ENCODE data around the gene TRIP10.
"Not testable (repeated sequence)": the region's sequence is repeated elsewhere in the genome, so short reads cannot be mapped to it uniquely, and the experiment has no call there.

Gene TRIP10

DNA sequence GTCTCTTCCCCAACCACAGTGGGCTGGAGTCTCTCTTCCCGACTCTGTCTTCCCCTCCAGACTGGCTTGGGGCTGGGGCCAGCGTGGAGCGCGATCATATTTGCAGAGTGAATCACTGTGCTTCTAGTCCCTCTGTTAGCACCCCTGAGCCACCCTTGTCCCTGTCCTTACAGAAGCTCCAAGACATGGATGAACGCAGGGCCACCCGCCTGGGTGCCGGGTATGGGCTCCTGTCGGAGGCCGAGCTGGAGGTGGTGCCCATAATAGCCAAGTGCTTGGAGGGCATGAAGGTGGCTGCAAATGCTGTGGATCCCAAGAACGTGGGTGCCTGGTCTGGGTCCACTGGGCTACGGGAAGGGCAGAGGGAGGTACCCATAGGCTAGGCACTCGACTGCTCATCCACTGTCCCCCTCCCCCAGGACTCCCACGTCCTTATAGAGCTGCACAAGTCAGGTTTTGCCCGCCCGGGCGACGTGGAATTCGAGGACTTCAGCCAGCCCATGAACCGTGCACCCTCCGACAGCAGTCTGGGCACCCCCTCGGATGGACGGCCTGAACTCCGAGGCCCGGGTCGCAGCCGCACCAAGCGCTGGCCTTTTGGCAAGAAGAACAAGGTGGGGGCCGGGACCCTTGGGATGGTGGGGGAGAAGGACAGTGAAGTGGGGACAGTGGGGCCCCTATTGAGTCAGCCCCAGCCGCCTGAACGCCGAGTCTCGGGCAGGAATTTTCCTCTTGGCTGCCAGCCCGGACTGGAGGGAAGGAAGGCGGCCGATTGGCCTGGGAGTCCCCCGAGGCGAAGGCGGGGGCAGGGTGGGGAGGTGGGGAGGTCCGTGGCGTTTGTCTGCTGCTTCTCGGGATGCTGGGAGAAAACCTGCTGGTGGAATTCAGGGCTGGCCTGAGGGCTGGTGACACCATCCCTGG, 5.2 kb downstream of the TRIP10 start:
- DNase-seq, result no peak

DNA sequence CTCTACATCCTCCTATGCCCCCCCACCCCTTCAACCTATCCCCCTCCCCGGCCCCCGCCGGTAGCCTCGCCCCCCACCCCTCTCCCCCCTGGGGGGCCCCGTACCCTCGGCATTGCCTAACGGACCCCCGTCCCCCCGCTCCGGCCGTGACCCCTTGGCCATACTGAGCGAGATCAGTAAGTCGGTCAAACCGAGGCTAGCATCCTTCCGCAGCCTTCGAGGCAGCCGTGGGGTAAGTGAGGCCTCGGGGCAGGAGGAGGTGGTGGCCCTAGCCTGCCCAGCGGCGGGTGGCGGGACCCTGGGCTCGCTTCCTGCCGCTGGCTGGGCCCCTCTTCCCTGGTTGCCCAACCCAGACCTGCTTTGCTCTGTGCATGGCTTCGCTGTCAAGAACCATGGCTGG, 6.5 kb downstream of the TRIP10 start:
- no peak for DNase-seq

- not testable (repeated sequence) for DNase-seq
Measured at GRCh38 chr19:6748543-6748942, 9.1 kb downstream of the TRIP10 start.

DNA sequence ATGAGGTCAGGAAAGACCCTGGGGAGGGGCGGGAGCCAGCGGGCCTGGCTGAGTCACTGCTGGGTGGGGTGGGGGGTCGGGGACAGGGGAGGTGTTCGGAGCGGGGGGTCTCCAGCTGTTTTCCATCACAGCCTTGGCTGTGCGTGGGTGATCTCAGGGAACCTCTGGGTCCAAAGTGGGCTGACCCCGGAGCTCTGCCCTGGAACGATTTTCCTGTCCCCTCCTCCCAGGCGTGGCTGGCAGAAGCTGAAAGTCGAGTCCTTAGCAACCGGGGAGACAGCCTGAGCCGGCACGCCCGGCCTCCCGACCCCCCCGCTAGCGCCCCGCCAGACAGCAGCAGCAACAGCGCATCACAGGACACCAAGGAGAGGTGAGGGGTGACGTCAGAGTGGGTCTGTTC, 10.6 kb downstream of the TRIP10 start:
- DNase-seq, result no peak

DNA sequence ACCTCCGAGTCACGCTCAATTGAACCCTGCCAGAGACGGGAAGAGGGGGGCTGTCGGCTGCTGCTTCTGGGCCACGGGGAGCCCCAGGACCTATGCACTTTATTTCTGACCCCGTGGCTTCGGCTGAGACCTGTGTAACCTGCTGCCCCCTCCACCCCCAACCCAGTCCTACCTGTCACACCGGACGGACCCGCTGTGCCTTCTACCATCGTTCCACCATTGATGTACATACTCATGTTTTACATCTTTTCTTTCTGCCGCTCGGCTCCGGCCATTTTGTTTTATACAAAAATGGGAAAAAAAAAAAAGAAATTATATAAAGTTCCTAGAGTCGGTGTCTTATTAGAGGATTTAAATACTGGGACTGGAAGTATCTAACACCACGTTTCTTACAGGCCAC, 11.7 kb downstream of the TRIP10 start:
- DNase-seq, result no peak

DNA sequence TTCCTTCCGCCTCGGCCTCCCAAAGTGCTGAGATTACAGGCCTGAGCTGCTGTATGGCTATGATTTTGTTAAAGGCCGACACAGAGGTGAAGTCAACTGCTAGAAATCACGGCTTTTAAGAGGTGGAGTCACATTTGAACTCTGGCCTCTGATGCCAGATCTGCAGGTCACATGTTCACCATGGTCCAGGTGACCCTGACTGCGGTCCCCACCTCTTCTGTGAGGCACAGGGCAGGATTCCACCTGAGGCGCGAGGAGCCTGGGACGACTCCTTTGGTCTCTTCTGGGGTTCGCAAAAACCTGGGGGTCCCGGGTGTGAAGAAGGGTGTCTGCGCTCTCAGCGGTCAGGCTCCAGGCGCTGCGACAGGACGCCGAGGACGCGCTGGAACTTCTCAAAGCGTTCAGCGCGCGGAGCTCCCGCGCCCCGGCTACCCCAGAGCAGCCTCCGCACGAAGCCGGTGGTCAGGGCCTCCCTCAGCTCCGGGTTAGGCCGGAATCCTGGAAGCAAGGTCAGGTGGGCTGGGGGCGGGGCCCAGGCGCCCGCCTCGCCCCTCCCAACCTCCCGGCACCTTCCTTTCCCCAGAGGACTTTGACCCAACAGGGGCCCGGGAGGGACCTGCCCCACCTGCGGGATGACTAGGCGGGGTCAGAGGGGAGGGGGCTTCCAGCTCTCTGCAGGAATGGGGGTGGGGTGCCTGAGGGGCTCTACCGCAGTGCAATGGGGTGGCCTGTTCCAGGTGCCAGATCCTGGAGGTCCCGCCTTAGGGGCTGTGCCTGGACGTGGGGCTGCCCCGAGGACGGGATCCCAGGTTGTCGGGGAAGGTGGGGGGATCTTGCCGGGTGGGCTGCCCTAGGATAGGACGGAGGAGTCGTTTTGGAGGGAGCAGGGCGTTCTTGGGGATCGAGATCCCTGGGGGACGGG, 13.0 kb downstream of the TRIP10 start:
- no peak for DNase-seq

- peak; percentile 59 for DNase-seq
Measured at GRCh38 chr19:6753178-6754031, 13.9 kb downstream of the TRIP10 start.

GRCh38 chr19:6754136-6754535, 14.7 kb downstream of the TRIP10 start:
- DNase-seq, result no peak

DNA sequence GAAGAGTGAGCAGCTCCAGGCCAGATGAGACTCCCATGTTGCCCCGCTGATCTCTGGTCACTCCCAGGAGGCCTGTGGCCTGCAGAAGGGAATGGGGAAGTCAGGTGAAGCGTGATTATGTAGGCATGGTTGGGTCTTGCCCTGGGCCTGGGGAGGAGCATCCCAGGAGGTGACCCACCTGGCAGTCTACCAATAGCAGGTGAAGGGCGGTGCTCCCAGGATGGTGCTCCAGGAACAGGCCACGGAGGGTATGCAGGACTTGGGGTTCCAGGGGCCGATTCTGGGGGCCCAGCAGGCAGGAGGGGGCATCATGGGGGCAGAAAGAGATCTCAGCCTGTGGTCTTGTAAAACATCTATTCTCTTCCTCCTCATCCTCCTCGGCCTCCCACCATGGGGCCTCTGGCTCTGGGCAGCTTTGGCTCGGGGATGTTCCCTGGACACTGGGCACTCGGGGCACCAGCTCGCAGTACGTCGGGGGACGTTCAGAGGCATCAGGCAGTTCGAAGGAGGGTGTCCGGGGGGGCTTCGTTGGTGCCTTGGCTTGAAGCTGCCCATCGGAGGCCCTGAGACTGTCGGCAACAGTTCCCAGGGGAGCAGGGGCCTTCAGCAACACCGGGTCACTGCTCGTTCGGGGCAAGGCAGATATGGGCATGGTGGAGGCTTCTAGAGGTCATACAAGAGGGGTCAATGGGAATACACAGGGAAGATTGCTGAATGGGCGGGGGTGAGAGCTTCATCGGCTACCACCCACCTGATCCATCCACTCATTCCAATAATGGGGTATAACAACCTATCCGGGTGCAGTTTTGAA, 15.4 kb downstream of the TRIP10 start:
- no peak for DNase-seq

- DNase-seq, result no peak
Measured at GRCh38 chr19:6760606-6761005, 21.1 kb downstream of the TRIP10 start.

- no peak for DNase-seq
Measured at GRCh38 chr19:6761053-6761676, 21.7 kb downstream of the TRIP10 start.

GRCh38 chr19:6762253-6762797, 22.8 kb downstream of the TRIP10 start:
- not testable (repeated sequence) for DNase-seq

- DNase-seq, result no peak
Measured at GRCh38 chr19:6765738-6766356, 26.4 kb downstream of the TRIP10 start.

GRCh38 chr19:6766357-6767080, 27.0 kb downstream of the TRIP10 start:
- no peak for DNase-seq

- peak; percentile 70 for DNase-seq
Measured at GRCh38 chr19:6767081-6767356, 27.5 kb downstream of the TRIP10 start.

DNA sequence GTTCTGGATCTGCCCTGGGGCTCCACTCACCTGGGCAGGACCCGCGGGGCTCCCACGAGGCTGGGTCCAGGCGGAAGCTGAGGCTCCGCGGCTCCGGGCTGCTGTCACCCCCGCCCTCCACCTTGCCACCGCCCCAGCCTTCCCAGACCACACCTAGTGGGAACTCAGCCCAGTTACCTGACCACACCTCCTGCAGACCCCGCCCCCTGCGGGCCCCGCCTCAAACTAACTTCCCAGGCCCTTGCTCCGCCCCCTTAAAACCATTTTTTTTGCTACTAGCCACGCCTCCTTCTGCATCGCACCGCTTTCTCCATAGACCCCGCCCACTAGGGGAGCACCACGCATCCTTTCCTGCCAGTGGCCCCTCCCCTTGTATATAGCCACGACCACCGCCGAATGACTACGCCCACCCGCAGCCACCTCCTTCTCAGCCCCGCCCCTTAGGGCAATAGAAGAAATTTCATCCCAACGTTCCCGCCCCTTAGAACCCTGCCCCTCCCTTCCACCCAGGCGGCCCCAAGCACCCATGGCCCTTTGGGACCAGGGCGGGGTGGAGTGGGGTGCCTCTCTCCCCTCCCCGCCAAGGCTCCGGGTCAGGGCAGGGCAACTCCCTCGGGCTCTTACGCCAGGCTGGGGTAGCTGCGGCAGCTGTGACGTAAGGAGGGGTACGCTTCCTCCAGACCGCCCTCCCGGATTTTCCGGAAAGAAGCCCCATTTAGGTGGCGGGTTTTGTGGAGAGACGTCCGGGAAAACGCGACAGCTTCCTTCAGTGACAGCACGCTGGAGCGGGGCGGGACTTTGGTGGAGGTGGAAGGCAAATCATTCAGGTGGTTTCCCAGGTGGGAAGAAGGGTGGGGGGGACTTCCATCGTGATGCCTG, 28.1 kb downstream of the TRIP10 start, which contains the start of gene SH2D3A:
Gene SH2D3A, minus strand, starts transcription at position 79 of the 879 bp plus-strand sequence. CDS start 3,687 bp downstream, outside the sequence.
- DNase-seq, result peak; percentile 95

DNA sequence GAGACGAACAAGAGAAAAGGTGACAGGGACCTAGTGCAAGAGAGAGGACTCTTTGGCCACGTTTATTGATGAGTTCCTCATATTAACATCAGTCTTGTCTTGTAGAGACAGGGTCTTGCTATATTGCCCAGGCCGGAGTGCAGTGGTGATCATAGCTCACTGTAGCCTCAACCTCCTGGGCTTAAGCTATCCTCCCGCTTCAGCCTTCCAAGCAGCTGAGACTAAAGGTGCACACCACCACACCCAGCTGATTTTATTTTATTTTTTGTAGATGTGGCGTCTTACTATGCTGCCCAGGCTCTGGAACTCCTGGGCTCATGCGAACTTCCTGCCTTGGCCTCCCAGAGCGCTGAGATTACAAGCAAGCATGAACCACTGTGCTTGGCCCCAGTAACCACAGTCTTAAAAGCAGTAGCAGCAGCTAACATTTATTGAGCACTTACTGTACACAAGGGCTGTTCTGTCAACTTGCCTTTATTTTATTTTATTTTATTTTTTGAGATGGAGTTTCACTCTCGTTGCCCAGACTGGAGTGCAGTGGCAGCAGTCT, 28.8 kb downstream of the TRIP10 start:
- DNase-seq, result no peak

GRCh38 chr19:6769006-6769619, 29.6 kb downstream of the TRIP10 start:
- no peak for DNase-seq

All from CD4-positive, alpha-beta T cell treated with Interleukin-4 for 4 hours (primary cell).